GM19239 (cell line): Measurements from ENCODE around the gene SLC30A5.
"Not testable (repeated sequence)": the region's sequence is repeated elsewhere in the genome, so short reads cannot be mapped to it uniquely, and the experiment has no call there.

Experiments used
- DNase-seq: peaks from one replicate; pipeline ENCODE4 v3.0.0; 2011; ENCODE audit warnings: low spot score; ENCODE audit not compliant: insufficient read length
- FAIRE-seq: peaks from 2 replicates; lab custom pipeline; 2011; peaks lifted over from hg19 to GRCh38; lab: Jason Lieb, UNC

SLC30A5 gene

DNA sequence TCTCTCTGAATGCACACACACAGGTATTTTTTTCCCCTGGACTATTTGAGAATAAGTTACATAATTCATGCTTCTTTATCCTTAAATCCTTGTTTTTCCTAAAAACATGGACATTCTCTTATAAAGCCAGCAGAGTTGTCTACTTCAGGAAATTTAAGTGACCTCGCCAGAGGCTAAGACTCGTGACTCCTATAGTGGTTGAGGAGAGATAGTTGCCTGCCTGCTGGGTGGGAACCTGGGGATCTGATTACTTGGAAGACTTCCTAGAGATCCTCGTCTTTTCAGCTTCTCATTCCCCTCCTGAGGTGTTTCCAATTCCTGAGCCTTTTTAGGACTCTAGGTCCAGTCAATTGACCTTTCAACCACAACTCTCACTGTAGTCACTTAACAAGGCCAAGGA, 5.5 kb downstream of the SLC30A5 start:
- FAIRE-seq (no peak), DNase-seq (no peak)

DNA sequence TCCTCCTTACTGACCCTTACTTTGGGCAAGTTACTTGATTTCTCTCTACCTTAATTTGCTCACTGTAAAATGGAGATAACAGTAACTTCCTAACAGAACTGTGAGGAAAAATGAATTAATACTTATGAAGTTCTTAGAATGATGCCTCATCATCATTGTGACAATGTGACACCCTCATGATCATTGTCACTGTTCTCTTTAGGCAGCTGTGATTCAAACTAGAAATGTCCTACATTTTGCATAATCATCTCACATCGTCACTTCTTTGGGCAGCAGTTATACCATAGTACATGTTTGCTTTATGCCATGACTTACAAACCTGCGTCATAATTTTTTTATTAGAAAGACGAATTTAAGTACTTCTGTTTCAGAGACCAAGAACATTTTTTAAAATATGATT, 9.7 kb downstream of the SLC30A5 start:
- FAIRE-seq (no peak), DNase-seq (no peak)

DNA sequence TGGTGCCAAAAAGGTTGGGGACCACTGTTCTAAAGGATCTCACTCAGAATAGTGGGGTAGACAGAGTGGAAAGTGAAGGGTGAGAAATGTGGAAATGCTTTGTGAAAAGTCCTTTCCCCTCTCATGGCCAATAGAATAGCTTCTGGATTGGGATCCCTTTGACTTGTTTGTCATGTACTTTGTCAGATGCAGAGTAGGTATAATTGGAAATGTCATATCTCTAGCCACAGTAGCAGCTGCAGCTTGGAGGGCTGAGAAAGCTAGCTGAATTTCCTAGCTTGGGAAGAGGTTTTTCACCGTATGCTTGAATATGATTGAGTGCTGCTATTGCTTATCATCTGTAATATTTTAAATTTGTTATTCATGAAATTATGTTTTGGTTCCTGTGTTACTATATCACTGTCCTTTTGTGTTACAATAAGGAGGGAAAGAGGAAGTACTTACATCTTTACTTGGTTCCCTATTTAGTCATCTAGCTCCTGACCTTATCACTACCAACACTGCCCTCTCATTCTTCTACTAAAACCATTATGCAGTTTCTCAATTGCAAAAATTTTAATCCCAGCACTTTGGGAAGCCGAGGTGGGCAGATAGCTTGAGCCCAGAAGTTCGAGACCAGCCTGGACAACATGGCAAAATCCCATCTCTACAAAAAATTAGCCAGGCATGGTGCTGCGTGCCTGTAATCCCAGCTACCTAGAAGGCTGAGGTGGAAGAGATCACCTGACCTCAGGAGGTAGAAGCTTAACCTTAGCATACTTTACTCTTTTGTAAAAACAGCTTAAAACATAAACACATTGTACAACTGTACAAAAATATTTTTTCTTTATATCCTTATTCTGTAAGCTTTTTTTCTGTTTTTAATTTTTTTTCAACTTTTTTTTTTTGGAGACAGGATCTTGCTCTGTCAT, 12.4 kb downstream of the SLC30A5 start:
- DNase-seq, result no peak
- peak; percentile 18 for FAIRE-seq

DNA sequence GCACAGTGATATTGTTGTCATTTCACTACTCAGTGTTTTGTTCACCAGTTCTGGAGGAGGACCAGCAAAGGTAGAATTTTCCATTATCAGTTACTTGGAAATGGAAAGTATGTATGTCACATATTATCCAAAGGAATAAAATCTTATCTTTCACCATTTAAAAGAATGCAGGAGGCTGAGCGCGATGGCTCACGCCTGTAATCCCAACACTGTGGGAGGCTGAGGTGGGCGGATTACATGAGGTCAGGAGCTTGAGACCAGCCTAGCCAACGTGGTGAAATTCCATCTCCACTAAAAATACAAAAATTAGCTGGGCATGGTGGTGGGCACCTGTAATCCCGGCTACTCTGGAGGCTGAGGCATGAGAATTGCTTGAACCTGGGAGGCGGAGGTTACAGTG, 14.6 kb downstream of the SLC30A5 start:
- DNase-seq, FAIRE-seq: not testable (repeated sequence)

DNA sequence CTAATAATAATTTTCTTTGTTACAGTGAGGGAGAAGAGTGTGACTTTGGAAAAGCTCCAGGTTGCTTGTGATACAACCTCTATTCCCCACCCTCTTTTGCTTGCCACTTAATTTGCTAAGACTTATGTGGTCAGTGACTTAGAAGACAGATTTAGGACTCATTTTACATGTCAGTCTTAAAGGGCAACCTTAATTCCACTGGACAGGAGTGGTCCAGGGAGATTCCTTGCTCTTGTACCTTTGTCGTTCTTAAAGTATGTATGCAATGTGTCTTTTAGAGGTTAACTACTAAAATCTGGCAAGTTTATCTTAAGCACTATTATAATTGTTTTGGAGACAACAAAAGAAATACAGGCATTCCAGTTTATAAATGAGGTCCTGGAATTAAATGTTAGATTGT, 20.0 kb downstream of the SLC30A5 start:
- DNase-seq (no peak), FAIRE-seq (no peak)

DNA sequence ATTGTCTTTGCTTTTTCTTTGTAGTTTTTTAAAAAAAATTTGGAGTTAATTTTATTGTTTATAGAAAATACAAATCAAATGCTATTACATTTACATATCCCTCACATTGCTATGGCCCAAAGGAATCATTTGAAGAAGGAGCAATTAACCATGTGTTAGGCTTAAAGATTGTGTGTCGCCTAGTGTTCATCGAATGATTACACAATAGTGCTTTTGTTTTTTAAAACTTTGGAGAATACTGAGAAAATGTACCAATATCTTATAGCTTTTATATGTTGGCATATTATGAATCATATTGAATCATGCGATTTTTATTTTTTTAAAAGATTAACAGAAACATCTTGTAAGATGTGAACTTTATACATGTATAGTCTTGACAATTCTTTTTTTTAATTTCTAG, 21.7 kb downstream of the SLC30A5 start:
- DNase-seq (no peak), FAIRE-seq (peak; percentile 54)

DNA sequence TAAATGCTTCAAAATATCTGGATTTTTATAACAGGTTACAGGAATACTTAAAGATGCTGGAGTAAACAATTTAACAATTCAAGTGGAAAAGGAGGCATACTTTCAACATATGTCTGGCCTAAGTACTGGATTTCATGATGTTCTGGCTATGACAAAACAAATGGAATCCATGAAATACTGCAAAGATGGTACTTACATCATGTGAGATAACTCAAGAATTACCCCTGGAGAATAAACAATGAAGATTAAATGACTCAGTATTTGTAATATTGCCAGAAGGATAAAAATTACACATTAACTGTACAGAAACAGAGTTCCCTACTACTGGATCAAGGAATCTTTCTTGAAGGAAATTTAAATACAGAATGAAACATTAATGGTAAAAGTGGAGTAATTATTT, 35.6 kb downstream of the SLC30A5 start:
- no peak for DNase-seq
- FAIRE-seq, result no peak

DNA sequence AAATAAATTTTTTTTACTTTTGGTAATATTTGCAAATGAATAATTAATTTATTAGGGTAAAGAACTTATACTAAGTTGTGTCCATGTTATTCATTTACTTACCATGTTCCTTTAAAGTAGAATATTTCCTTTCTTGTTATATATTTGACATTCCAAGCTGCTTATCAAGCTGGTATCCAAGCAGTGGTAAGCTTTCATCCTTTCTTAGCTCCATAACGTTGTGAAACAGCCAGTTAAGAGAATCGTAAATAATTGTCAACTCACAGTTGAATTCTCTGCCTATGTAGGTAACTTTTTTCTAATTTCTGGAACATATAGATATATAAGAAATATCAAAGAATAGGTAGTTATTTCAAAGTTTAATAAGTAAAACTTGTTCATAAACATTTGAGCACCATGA, 36.4 kb downstream of the SLC30A5 start:
- no peak for DNase-seq
- FAIRE-seq, result no peak

DNA sequence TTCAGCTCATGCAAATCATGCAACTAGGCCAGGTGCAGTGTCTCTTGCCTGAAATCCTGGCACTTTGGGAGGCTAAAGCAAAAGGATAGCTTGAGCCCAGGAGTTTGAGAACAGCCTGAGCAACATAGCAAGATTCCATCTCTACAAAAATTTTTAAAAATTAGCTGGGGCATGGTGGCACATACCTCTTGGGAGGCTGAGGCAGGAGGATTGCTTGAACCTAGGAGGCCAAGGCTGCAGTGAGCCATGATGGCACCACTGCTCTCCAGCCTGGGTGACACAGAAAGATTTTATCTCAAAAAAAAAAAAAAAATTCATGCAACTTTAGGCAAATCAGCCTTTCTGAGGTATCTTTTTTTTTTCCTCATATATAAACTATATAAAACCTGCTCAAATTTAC, 37.5 kb downstream of the SLC30A5 start:
- FAIRE-seq (no peak), DNase-seq (no peak)

DNA sequence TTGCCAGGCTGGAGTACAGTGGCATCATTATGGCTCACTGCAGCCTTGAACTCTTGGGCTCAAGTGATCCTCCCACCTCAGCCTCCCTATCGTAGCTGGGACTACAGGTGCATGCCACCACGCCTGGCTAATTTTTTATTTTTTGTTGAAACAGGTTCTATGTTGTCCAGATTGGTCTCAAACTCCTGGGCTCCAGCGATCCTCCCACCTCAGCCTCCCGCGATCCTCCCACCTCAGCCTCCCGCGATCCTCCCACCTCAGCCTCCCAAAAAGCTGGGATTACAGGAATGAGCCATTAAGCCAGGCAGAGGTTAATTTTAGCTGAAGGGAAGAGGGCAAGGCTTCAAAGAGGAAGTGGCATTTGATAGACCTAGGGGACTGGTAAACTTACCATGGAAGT, 40.3 kb downstream of the SLC30A5 start:
- no peak for FAIRE-seq

DNA sequence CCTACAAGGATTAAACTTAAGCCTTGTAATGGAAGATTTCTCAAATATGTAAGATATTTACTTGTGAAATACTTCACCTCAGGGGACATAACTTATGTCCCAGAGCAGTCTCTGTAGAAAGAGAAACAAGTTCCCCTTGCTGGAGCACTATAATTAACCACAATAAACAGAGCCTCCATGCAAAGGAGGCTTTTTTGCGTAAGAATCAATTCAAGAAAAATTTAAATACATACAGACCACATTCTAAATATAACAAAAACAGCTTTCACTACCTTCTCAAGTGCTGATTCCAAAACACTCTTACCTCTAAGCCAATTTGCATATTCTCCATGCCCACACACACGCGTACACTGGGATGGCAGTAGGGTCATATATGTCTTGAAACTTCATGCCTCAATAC, 42.5 kb downstream of the SLC30A5 start:
- peak; percentile 42 for DNase-seq
- FAIRE-seq, result peak; percentile 37

More for the DNA sequence above, 40.3 kb downstream of the SLC30A5 start:
- DNase-seq, result no peak

DNA sequence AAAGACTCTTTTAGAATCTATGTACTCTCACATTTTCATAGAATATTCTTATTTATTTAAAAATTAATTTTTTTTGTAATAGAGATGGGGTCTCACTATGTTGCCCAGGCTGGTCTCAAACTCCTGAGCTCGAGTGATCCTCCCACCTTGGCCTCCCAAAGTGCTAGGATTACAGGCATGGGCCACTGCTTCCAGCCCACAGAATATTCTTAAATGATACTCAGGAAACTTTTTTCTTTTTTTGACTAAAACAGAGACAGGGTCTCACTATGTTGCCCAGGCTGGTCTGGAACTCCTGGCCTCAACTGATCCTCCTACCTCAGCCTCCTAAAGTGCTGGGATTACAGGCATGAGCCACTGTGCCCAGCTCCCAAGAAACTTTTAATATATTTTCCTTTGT, 43.4 kb downstream of the SLC30A5 start:
- not testable (repeated sequence) for DNase-seq, FAIRE-seq

DNA sequence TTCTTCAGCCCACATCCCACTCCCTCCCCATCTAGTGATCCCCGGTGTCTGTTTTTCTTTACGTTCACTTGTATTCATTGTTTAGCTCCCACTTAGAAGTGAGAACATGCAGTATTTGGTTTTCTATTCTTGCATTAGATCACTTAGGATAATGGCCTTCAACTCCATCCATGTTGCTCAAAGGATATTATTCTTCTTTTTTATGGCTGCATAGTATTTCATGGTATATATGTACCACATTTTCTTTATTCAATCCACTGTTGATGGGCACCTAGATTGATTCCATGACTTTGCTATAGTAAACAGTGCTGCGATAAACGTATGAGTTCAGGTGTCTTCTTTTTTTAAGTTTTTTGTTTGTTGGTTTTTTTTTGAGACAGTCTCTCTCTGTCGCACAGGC, 44.0 kb downstream of the SLC30A5 start:
- FAIRE-seq, result no peak

DNA sequence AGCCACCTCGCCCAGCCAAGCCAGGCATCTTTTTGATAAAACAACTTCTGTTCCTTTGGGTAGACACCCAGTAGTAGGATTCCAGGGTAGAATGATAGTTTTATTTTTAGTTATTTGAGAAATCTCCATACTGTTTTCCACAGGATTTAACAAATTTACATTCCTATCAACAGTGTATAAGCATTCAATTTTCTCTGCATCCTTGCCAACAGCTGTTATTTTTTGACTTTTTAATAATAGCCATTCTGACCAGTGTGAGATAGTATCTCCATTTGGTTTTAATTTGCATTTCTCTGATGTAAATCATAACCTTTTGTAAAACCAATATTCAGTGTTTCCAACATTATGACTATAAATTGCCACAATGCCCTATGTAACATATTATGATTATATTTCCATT, 45.0 kb downstream of the SLC30A5 start:
- FAIRE-seq, result no peak
- no peak for DNase-seq

More for the DNA sequence above, 44.0 kb downstream of the SLC30A5 start:
- DNase-seq, result no peak

DNA sequence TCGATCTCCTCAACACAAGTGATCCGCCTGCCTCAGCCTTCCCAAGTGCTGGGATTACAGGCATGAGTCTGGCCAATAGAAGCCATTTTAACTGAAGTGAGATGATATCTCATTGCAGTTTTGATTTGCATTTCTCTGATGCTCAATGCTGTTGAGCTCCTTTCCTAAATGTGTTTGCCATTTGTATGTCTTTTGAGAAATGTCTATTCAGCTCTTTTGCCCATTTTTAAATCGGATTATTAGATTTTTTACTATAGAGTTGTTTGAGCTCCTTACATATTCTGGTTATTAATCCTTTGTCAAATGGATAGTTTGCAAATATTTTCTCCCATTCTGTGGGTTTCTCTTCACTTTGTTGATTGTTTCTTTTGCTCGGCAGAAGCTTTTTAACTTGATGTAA, 46.4 kb downstream of the SLC30A5 start:
- not testable (repeated sequence) for DNase-seq, FAIRE-seq

DNA sequence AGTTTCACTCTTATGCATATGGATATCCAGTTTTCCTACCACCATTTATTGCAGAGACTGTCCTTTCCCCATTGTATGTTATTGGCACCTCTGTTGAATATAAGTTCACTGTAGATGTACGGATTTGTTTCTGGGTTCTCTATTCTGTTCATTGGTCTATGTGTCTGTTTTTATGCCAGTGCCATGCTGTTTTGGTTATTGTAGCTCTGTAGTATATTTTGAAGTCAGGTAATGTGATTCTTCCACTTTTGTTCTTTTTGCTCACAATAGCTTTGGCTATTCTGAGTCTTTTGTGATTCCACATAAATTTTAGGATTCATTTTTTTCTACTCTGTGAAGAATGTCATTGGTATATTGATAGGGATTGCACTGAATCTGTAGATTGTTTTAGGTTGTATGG, 47.0 kb downstream of the SLC30A5 start:
- no peak for DNase-seq
- no peak for FAIRE-seq

DNA sequence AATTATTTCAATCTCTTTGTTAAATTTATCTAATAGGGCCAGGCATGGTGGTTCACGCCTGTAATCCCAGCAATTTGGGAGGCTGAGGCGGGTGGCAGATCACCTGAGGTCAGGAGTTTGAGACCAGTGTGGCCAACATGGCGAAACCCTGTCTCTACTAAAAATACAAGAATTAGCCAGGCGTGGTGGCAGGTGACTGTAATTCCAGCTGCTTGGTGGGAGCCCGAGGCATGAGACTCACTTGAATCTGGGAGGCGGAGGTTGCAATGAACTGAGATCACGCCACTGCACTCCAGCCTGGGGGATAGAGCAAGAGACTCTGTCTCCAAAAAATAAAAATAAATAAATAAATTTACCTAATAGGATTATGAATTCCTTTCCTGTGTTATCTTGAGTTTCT, 54.8 kb downstream of the SLC30A5 start:
- FAIRE-seq, result not testable (repeated sequence)

DNA sequence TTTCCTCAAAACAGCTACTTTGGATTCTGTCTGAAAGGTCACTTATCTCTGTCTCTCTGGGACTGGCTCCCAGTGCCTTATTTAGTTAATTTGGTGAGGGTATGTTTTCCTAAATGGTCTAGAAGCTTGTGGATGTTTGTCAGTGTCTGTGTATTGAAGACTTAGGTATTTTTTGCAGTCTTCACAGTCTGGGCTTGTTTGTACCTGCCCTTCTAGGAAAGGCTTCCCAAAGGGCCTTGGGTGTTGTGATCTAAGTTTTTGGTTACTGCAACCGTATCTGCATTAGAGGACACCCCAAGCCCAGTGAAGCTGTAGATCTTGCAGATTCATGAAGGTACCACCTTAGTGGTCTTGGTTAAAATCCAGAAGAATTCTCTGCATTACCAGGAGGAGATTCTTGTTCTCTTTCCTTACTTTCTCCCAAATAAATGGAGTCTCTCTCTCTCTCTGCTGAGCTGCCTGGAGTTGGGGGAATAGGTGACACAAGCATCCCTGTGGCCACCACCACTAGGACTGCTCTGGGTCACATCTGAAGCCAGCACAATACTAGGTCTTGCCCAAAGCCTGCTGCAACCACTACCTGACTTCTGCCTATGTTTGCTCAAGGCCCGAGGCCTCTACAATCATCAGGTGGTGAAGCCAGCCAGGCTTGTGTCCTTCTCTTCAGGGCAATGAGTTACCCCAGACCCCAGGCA, 55.3 kb downstream of the SLC30A5 start:
- FAIRE-seq, result no peak
- DNase-seq, result no peak

More for the DNA sequence above, 54.8 kb downstream of the SLC30A5 start:
- DNase-seq, result not testable (repeated sequence)

DNA sequence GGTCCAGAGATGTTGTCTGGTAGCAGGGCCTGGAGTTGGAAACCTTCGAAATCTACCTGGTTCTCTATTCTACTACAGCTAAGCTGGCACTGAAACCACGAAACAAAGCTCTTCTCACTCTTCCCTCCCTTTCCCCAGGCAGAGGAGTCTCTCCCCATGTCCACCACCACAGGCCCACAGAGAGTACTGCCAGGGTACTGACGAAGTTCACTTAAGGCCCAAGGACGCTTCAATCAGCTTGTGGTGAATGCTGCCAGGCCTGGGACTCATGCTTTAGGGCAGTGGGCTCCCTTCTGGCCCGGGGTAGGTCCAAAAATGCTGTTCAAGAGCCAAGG, 55.8 kb downstream of the SLC30A5 start:
- no peak for DNase-seq
- no peak for FAIRE-seq

DNA sequence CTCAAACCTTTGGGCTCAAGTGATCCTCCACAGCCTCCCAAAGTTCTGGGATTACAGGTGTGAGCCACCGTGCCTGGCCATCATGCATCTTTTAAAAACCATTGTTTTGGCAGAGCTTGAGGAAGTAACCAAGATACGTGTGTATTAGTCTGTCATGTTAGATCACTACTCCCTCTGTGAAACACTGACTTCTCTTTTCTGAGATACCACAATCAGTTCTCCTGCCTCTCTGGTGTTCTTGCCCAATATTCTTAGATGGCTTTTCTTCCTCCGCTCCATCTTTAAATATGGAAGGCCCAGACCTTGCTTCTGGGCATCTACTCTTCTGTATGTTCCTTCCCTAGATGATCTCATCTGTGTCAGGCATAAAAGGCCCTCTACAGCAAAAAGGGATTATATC, 58.9 kb downstream of the SLC30A5 start:
- FAIRE-seq, result no peak
- no peak for DNase-seq

DNA sequence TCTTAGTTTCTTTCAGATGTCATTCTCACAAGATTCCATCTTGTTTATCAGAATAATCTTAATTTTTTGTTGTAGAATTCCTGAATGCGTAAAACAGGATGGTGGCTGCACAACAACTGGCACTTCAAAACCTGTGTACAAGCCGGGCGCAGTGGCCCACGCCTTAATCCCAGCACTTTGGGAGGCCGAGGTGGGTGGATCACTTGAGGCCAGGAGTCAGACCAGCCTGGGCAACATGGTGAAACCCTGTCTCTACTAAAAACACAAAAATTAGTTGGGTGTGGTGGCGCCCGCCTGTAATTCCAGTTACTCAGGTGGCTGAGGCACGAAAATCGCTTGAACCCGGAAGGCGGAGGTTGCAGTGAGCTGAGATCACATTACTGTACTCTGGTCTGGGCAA, 62.6 kb downstream of the SLC30A5 start:
- FAIRE-seq (no peak), DNase-seq (no peak)

DNA sequence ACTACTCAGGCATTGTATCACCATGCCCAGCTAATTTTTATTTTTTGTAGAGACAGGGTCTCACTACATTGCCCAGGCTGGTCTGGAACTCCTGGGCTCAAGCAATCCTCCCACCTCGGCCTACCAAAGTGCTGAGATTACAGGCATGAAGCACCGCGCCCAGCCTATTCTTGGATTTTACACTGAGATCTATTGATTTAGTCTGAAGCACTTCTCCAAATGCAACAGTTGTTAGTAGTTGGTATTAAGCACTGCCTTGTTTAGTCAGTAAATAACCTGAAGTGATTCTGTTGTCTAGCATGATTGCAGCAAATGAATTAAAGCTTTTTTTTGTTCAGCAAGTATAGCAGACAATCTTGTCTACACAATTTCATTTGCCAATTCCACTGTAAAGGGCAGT, 64.2 kb downstream of the SLC30A5 start:
- FAIRE-seq, result no peak
- no peak for DNase-seq
